ENCODE data around the gene CST9L. TPM values are rescaled to one million over a fixed set of nuclear protein-coding genes. Genes with fewer than 3 reads are reported as not detected.

Gene CST9L
- total and polyA plus RNA-seq, 11 donors, result not detected

DNA sequence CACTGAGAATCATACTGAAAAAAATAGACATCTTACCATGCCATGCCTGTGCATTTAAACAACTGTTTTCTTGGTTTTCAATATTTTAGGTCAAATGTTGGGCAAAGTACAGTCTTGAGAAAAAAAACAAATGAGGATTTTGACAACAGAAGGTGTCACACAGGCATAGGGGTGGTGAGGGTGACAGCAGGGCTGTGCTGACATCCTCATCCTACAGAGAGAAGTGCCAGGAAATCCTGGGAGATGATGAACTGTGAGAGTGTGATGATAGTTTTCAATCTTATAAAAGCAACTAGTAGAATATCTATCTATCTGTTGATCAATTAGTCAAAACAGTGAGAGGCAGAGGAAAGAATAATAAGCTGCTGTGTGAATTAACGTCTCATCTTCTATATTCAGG, 53.4 kb downstream of the CST9L start:
- intact Hi-C loops (cut with DNase I), result no loop called here
- H3K27ac ChIP-seq, result no peak overlapping the region
- WGBS, 4 donors, result 50 to 53% (median 50%) methylated on average over 1 of the region's 1 CpG
- no peak for DNase-seq
- no peak overlapping the region for H3K4me3 ChIP-seq
- H3K9me3 ChIP-seq, result no peaks in the 10 kb centered on the region
- no peak for TF ChIP-seq POLR2A (IDR thresholded peaks at IDR 0.05)
- TF ChIP-seq, protein P1, sequence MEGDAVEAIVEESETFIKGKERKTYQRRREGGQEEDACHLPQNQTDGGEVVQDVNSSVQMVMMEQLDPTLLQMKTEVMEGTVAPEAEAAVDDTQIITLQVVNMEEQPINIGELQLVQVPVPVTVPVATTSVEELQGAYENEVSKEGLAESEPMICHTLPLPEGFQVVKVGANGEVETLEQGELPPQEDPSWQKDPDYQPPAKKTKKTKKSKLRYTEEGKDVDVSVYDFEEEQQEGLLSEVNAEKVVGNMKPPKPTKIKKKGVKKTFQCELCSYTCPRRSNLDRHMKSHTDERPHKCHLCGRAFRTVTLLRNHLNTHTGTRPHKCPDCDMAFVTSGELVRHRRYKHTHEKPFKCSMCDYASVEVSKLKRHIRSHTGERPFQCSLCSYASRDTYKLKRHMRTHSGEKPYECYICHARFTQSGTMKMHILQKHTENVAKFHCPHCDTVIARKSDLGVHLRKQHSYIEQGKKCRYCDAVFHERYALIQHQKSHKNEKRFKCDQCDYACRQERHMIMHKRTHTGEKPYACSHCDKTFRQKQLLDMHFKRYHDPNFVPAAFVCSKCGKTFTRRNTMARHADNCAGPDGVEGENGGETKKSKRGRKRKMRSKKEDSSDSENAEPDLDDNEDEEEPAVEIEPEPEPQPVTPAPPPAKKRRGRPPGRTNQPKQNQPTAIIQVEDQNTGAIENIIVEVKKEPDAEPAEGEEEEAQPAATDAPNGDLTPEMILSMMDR (IDR thresholded peaks at IDR 0.05), result no peak
- no peaks in the 10 kb centered on the region for H3K27me3 ChIP-seq
- no peak for ATAC-seq
- H3K36me3 ChIP-seq, result no peaks in the 10 kb centered on the region
- no peaks in the 10 kb centered on the region for H3K4me1 ChIP-seq

Other genes starting within 250 kb of the CST9L start
- gene NXT1, start 217.7 kb downstream of the CST9L start, total RNA-seq, result 10 to 100 TPM in 3 of 9 donors, 1 to 10 TPM in 6; 4.2 to 13.8 (median 9.1) TPM
- 10 to 100 TPM in 1 of 2 donors, 1 to 10 TPM in 1; 5.7 to 20.1 TPM for gene NXT1, start 217.7 kb downstream of the CST9L start, polyA plus RNA-seq
- gene GZF1, start 206.3 kb downstream of the CST9L start, total RNA-seq, result 10 to 100 TPM; 16.5 to 34.6 (median 27.9) TPM
- 10 to 100 TPM in 1 of 2 donors, 1 to 10 TPM in 1; 8.6 to 15.2 TPM for gene GZF1, start 206.3 kb downstream of the CST9L start, polyA plus RNA-seq
- gene NAPB, start 147.0 kb downstream of the CST9L start, total RNA-seq, result 1 to 10 TPM; 2.8 to 8.4 (median 4.7) TPM
- gene NAPB, start 147.0 kb downstream of the CST9L start, polyA plus RNA-seq, result 1 to 10 TPM; 3.5 to 3.7 TPM
- not detected for gene CSTL1, start 128.8 kb downstream of the CST9L start, total RNA-seq
- gene CSTL1, start 128.8 kb downstream of the CST9L start, polyA plus RNA-seq, result not detected
- not detected for gene CST11, start 115.6 kb downstream of the CST9L start, total RNA-seq
- not detected for gene CST11, start 115.6 kb downstream of the CST9L start, polyA plus RNA-seq
- not detected for gene CST8, start 77.4 kb downstream of the CST9L start, total RNA-seq
- not detected for gene CST8, start 77.4 kb downstream of the CST9L start, polyA plus RNA-seq
- gene CST9, start 37.4 kb upstream of the CST9L start, total RNA-seq, result not detected
- gene CST9, start 37.4 kb upstream of the CST9L start, polyA plus RNA-seq, result not detected
- 1,000 to 10,000 TPM in 3 of 9 donors, 100 to 1,000 TPM in 6; 482 to 1,194 (median 708) TPM for gene CST3, start 69.5 kb upstream of the CST9L start, total RNA-seq
- 100 to 1,000 TPM; 240 to 611 TPM for gene CST3, start 69.5 kb upstream of the CST9L start, polyA plus RNA-seq
- not detected for gene CST4, start 120.6 kb upstream of the CST9L start, total RNA-seq
- not detected for gene CST4, start 120.6 kb upstream of the CST9L start, polyA plus RNA-seq
- gene CST1, start 182.5 kb upstream of the CST9L start, total RNA-seq, result not detected
- gene CST1, start 182.5 kb upstream of the CST9L start, polyA plus RNA-seq, result not detected

All from heart left ventricle (tissue), 16 donors.